Raji (cell line): ENCODE data around the gene ERN1.

ENCODE experiments used
- POLR2A ChIP-seq: IDR thresholded peaks from 2 replicates; pipeline ENCODE4 v1.6.1; 2011; ENCODE audit warnings: low read depth, low read length, control low read depth; ENCODE audit not compliant: insufficient read depth

Gene ERN1

GRCh38 chr17:64103391-64104364 lies 26.3 kb downstream of the ERN1 start:
- no peak for TF ChIP-seq POLR2A

DNA sequence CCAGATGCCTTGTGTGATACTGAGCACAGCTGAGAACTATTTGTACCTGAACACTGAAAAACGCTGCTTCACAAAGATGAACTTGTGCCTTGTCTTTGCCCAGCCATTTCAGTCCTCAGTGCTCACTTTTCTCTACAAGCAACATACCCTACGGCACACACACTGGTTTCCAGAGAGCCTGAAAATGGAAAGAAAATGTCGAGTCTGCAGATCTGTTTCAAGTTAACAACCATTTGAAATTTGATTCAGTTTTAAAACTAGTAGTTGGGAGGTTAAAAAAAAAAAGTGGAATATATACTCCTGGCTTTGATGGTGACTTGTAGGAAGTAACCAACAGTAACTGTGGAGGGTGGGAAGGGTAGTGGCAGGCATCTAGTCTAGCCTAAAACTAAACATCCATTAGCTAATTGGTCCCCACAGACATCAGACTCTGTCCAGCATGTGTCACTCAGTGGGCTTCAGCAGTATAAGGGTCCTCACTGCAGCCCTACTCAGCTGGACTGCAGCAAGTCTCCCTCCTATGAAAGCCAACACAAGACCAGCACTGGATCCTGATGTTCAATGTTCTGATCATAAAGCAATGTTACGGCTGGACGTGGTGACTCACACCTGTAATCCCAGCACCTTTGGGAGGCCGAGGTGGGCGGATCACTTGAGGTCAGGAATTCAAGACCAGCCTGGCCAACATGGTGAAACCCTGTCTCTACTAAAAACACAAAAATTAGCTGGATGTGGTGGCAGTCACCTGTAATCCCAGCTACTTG lies 27.1 kb downstream of the ERN1 start:
- no peak for TF ChIP-seq POLR2A

DNA sequence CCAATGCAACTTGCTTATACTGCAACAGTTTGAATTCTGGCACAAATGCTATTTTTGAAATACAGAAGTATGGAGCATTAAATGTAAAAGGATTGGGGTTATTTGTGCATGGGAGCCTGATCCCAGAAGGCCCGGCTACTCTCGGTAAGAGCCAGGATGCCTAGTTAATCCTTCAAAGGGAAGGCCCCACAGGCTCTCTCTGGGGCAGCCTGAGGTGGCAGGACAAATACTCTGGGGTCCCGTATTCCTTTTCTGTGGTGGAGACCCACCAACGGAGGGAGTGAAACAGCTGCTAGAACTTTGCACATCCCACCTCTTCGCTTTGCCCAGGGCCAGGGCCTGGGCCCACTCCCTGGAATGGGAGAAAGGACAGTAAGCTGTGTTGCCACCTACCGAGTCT lies 30.4 kb downstream of the ERN1 start:
- TF ChIP-seq POLR2A = no peak

DNA sequence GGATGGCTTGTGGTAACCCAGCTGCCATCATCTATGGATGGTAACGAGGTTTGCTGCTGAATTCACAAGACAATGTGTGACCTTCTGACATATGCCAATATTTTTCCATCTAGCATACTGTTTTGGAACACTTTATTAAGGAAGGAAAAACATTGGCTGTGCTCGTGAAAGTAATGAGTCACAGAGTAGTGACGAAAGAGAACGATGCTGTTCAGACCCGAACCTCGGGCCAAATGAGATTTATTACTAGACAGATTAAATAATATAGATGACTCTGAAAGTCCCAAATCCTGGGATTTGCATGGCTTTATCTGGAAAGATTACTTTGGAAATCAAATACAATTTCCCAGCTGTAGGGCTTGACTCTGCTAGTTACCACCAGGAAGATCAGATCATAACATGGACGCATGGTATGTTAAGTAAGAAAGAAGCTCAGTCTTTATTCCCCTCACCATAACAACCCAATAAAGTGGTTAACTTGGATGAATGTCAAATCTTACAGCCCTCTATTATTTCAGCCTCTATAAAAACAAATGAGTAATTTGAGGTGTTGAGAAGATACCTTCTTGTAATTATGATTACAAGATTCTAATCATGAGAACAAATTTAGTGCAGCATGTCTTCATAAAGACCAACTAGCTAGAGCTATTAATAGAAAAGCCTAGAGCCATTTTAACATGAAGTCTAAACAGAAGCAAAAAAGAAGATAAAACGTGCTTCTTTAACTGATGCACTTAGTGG lies 32.6 kb downstream of the ERN1 start:
- no peak for TF ChIP-seq POLR2A

- TF ChIP-seq POLR2A = no peak
Measured at GRCh38 chr17:64096037-64096436, 33.9 kb downstream of the ERN1 start.

DNA sequence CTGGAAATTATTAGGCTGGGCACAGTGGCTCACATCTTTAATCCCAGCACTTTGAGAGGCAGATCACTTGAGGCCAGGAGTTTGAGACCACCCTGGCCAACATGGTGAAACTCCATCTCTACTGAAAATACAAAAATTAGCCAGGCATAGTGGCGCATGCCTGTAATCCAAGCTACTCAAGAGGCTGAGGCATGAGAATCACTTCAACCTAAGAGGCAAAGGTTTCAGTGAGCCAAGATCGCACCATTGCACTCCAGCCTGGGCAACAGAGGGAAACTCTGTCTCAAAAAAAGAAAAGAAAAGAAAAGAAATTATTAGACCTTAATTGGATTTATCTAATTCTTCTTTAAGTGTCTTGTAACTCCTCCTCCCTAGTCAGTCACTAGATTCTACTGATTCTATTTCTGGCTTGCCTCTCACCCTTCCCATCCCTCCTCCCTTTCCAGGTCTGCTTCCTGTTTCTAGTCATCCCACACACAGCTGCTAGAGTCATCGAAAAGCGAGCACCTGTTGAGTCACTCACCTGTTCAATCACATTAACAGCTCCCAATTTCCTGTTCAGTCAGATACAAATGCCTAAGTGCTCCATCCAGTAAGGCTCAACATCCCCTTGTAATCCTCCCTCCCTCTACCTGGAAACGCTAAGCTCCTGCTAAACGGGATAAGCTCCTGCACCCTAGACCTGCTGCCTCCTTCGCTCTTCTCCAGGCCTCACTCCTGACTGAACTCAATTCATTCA lies 34.6 kb downstream of the ERN1 start:
- TF ChIP-seq POLR2A = no peak

DNA sequence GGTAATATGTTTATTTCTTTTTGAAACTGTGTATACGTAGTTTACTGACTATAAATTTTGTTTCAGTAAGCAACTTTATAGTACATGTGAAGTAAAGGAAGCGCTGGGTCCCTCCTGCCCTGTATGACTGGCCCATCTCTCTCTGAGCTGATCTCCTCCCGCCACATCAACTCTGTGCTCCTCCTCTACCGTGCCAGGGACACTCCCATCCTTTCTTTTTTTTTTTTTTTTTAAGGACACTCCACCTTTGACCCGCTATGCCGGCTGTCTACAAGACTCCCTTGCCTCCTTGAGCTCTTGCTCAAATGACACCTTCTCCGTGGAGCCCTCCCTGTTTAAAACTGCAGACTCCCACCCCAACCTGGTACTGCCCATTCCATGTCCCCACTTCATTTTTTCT lies 35.5 kb downstream of the ERN1 start:
- no peak for TF ChIP-seq POLR2A

GRCh38 chr17:64092952-64093451 lies 36.9 kb downstream of the ERN1 start:
- no peak for TF ChIP-seq POLR2A

GRCh38 chr17:64092113-64092512 lies 37.8 kb downstream of the ERN1 start:
- no peak for TF ChIP-seq POLR2A

- no peak for TF ChIP-seq POLR2A
Measured at GRCh38 chr17:64091571-64091970, 38.4 kb downstream of the ERN1 start.

- no peak for TF ChIP-seq POLR2A
Measured at GRCh38 chr17:64091116-64091515, 38.8 kb downstream of the ERN1 start.

GRCh38 chr17:64090144-64090543 lies 39.8 kb downstream of the ERN1 start:
- no peak for TF ChIP-seq POLR2A

DNA sequence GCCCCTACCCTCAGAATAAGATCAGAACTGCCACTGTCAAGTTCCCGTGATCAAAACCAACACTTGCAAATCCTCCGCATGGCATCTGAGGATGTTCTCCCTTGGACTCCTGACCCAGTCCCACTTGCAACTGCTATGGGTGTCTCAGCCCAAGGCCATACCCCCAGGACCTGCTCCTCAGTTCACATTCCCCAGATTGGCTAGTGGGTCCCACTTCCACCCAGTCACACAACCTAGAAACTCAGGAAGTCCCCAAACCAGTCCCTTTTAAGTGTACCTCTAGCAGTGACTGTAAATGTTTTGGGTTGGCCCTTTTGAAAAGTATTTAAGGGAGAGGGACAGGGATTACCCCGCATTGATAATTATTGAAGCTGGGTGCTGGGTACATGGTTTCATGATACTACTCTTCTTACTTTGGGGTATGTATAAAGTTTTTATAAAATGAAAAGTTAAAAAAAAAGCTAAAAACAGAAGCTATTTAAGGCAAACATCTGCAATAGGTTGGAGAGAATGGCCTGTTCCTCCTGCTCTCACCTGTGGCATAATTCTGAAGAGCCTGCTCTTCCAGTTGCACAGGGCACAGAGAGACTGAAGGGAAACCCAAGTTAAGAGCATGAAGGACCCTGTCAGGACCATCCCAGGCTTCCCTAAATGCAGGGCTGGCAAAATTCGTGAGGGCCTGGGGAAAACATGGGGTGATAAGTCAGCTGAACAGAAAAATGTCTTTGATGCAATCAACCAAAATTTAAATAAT lies 42.5 kb downstream of the ERN1 start:
- TF ChIP-seq POLR2A = no peak

DNA sequence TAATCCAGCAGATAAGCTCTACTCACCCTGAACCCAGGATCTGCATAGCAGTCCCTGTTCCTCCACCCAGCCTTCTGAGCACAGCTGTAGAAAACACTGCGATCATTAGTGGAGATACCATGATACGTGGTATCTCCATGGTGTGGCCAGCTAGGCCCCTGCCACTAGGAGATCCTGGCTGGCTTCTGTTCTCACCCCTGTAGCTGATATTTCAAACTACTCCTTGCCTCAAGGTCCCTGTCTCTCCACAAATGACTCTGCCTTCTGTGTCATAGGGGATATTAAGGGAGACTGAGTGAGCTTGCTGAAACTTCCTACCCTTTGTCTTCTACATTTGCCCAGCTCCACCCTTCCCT lies 44.3 kb downstream of the ERN1 start:
- no peak for TF ChIP-seq POLR2A
